Activated CD4-positive, alpha-beta T cell treated with anti-CD3 and anti-CD28 coated beads, Interleukin-2, amount 10 ng/mL, durations not matched to agents 24 days and 14 days (primary cell): ENCODE results near the gene HRC. TPM values are rescaled to one million over a fixed set of nuclear protein-coding genes. Genes with fewer than 3 reads are reported as not detected.
"Not testable (repeated sequence)": the region's sequence is repeated elsewhere in the genome, so short reads cannot be mapped to it uniquely, and the experiment has no call there.

Experiments used
- DNase-seq: peaks from one replicate; pipeline ENCODE4 v3.0.0; 2022
- H3K27ac Mint-ChIP-seq: one replicate; pipeline ENCODE4 v1.8.0; 2022; ENCODE audit warnings: mild to moderate bottlenecking, mixed read lengths
- H3K27me3 Mint-ChIP-seq: one replicate; pipeline ENCODE4 v1.8.0; 2022; ENCODE audit warnings: mixed read lengths
- H3K36me3 Mint-ChIP-seq: one replicate; pipeline ENCODE4 v1.8.0; 2022; ENCODE audit warnings: low read depth, mild to moderate bottlenecking, mixed read lengths
- H3K4me1 Mint-ChIP-seq: one replicate; pipeline ENCODE4 v1.8.0; 2021; ENCODE audit warnings: mixed read lengths
- H3K4me3 Mint-ChIP-seq: one replicate; pipeline ENCODE4 v1.8.0; 2022; ENCODE audit warnings: mild to moderate bottlenecking, moderate library complexity, mixed read lengths
- H3K9me3 Mint-ChIP-seq: one replicate; pipeline ENCODE4 v1.8.0; 2021; ENCODE audit warnings: mixed read lengths
- intact Hi-C: fragments of 100-400 bp; cut with micrococcal nuclease; formaldehyde crosslinking; loops from one replicate; pipeline ENCODE4 v1.15.1; 2023
- total RNA-seq: library from RNA; stranded (reverse); gene quantifications from 2 replicates; pipeline ENCODE4 v1.2.3, GENCODE V29; 2022

Gene HRC
- total RNA-seq, 1 donor from 2014 or later = not detected

- no peak overlapping the region for H3K27ac Mint-ChIP-seq
Observed at GRCh38 chr19:49135686-49136085, 19.5 kb downstream of the HRC start.

GRCh38 chr19:49133621-49134454, 21.4 kb downstream of the HRC start:
- Mint-ChIP-seq H3K27me3 (peaks cover 3% of the 10 kb centered on the region), H3K9me3 (no peaks in the 10 kb centered on the region)

More at GRCh38 chr19:49135686-49136085, 19.5 kb downstream of the HRC start:
- Mint-ChIP-seq H3K36me3 (no peaks in the 10 kb centered on the region), H3K9me3 (no peaks in the 10 kb centered on the region), H3K27me3 (peaks cover 3% of the 10 kb centered on the region), H3K4me1 (peaks cover 9% of the 10 kb centered on the region), H3K4me3 (no peak overlapping the region)
- no peak for DNase-seq
- intact Hi-C loops = no loop called here

GRCh38 chr19:49132974-49133609, 22.1 kb downstream of the HRC start:
- peaks cover 17% of the 10 kb centered on the region for H3K4me1 Mint-ChIP-seq
- H3K4me3 Mint-ChIP-seq = peak overlapping the region; percentile 82
- DNase-seq = peak; percentile 86
- no peaks in the 10 kb centered on the region for H3K9me3 Mint-ChIP-seq
- no peak overlapping the region for H3K27ac Mint-ChIP-seq
- peaks cover 3% of the 10 kb centered on the region for H3K27me3 Mint-ChIP-seq
- intact Hi-C loops = loop anchor here (2.0 kb wide), 1 partner anchor 16 kb away; no protein-coding TSS in a partner anchor
- H3K36me3 Mint-ChIP-seq = no peaks in the 10 kb centered on the region

More at GRCh38 chr19:49133621-49134454, 21.4 kb downstream of the HRC start:
- Mint-ChIP-seq H3K27ac (no peak overlapping the region), H3K4me1 (peaks cover 11% of the 10 kb centered on the region), H3K36me3 (no peaks in the 10 kb centered on the region), H3K4me3 (peak overlapping the region; percentile 82)
- intact Hi-C loops = loop anchor here (2.0 kb wide), 1 partner anchor 15 kb away; no protein-coding TSS in a partner anchor
- DNase-seq = peak; percentile 90

GRCh38 chr19:49130325-49130724, 24.9 kb downstream of the HRC start:
- intact Hi-C loops = no loop called here
- H3K27ac Mint-ChIP-seq = no peak overlapping the region
- H3K9me3 Mint-ChIP-seq = no peaks in the 10 kb centered on the region
- DNase-seq = no peak
- peaks cover 3% of the 10 kb centered on the region for H3K27me3 Mint-ChIP-seq
- H3K36me3 Mint-ChIP-seq = no peaks in the 10 kb centered on the region
- H3K4me1 Mint-ChIP-seq = peaks cover 14% of the 10 kb centered on the region
- no peak overlapping the region for H3K4me3 Mint-ChIP-seq

- H3K4me1 Mint-ChIP-seq = peaks cover 14% of the 10 kb centered on the region
Observed at GRCh38 chr19:49129238-49129583, 26.0 kb downstream of the HRC start.

GRCh38 chr19:49128545-49129237, 26.5 kb downstream of the HRC start:
- H3K27me3 Mint-ChIP-seq = peaks cover 7% of the 10 kb centered on the region
- intact Hi-C loops = loop anchor here (1.0 kb wide), 1 partner anchor 9 kb away; the partner anchor contains the start of genes C19orf73 and PPFIA3
- DNase-seq = no peak
- no peak overlapping the region for H3K27ac Mint-ChIP-seq
- peak overlapping the region; percentile 84 for H3K4me3 Mint-ChIP-seq
- peaks cover 12% of the 10 kb centered on the region for H3K4me1 Mint-ChIP-seq
- no peaks in the 10 kb centered on the region for H3K36me3 Mint-ChIP-seq
- H3K9me3 Mint-ChIP-seq = no peaks in the 10 kb centered on the region

More at GRCh38 chr19:49129238-49129583, 26.0 kb downstream of the HRC start:
- intact Hi-C loops = no loop called here
- no peak for DNase-seq
- Mint-ChIP-seq H3K27me3 (peaks cover 5% of the 10 kb centered on the region), H3K9me3 (no peaks in the 10 kb centered on the region), H3K27ac (no peak overlapping the region), H3K4me3 (no peak overlapping the region), H3K36me3 (no peaks in the 10 kb centered on the region)

GRCh38 chr19:49127674-49128544, 27.3 kb downstream of the HRC start:
- Mint-ChIP-seq H3K4me3 (peak overlapping the region; percentile 84), H3K27ac (peak overlapping the region; percentile 83), H3K36me3 (no peaks in the 10 kb centered on the region), H3K9me3 (no peaks in the 10 kb centered on the region), H3K27me3 (peaks cover 6% of the 10 kb centered on the region), H3K4me1 (peaks cover 8% of the 10 kb centered on the region)
- peak; percentile 98 for DNase-seq
- intact Hi-C loops = loop anchor here (1.0 kb wide), 1 partner anchor 9 kb away; the partner anchor contains the start of genes C19orf73 and PPFIA3

- H3K4me1 Mint-ChIP-seq, H3K27me3 Mint-ChIP-seq, DNase-seq, intact Hi-C loops, H3K36me3 Mint-ChIP-seq, H3K9me3 Mint-ChIP-seq, H3K27ac Mint-ChIP-seq: not testable (repeated sequence)
- peak overlapping the region; percentile 84 for H3K4me3 Mint-ChIP-seq
Observed at GRCh38 chr19:49127225-49127624, 28.0 kb downstream of the HRC start.

- Mint-ChIP-seq H3K9me3 (no peaks in the 10 kb centered on the region), H3K4me1 (peaks cover 8% of the 10 kb centered on the region), H3K36me3 (no peaks in the 10 kb centered on the region), H3K27me3 (peaks cover 10% of the 10 kb centered on the region), H3K27ac (no peak overlapping the region), H3K4me3 (no peak overlapping the region)
- intact Hi-C loops = no loop called here
- no peak for DNase-seq
Observed at GRCh38 chr19:49126575-49126974, 28.6 kb downstream of the HRC start.

GRCh38 chr19:49125025-49125731, 30.0 kb downstream of the HRC start:
- DNase-seq = no peak
- H3K4me3 Mint-ChIP-seq = no peak overlapping the region
- H3K36me3 Mint-ChIP-seq = no peaks in the 10 kb centered on the region
- H3K4me1 Mint-ChIP-seq = peaks cover 15% of the 10 kb centered on the region
- no peaks in the 10 kb centered on the region for H3K9me3 Mint-ChIP-seq
- H3K27ac Mint-ChIP-seq = no peak overlapping the region
- H3K27me3 Mint-ChIP-seq = peaks cover 18% of the 10 kb centered on the region
- intact Hi-C loops = no loop called here

- Mint-ChIP-seq H3K4me1 (peaks cover 12% of the 10 kb centered on the region), H3K27me3 (peaks cover 20% of the 10 kb centered on the region)
- H3K4me3 Mint-ChIP-seq, H3K36me3 Mint-ChIP-seq, H3K9me3 Mint-ChIP-seq, intact Hi-C loops, DNase-seq, H3K27ac Mint-ChIP-seq: not testable (repeated sequence)
Observed at GRCh38 chr19:49123285-49123684, 31.9 kb downstream of the HRC start.

GRCh38 chr19:49121841-49122240, 33.4 kb downstream of the HRC start:
- H3K4me3 Mint-ChIP-seq, intact Hi-C loops, H3K27ac Mint-ChIP-seq, H3K9me3 Mint-ChIP-seq, DNase-seq, H3K36me3 Mint-ChIP-seq: not testable (repeated sequence)
- peaks cover 19% of the 10 kb centered on the region for H3K4me1 Mint-ChIP-seq
- peaks cover 20% of the 10 kb centered on the region for H3K27me3 Mint-ChIP-seq
